Measurements from ENCODE around the gene TEAD2. TPM values are rescaled to one million over a fixed set of nuclear protein-coding genes. Genes with fewer than 3 reads are reported as not detected.

TEAD2 gene
- total RNA-seq, 1 donor from 2014 or later: 58.2 TPM

DNA sequence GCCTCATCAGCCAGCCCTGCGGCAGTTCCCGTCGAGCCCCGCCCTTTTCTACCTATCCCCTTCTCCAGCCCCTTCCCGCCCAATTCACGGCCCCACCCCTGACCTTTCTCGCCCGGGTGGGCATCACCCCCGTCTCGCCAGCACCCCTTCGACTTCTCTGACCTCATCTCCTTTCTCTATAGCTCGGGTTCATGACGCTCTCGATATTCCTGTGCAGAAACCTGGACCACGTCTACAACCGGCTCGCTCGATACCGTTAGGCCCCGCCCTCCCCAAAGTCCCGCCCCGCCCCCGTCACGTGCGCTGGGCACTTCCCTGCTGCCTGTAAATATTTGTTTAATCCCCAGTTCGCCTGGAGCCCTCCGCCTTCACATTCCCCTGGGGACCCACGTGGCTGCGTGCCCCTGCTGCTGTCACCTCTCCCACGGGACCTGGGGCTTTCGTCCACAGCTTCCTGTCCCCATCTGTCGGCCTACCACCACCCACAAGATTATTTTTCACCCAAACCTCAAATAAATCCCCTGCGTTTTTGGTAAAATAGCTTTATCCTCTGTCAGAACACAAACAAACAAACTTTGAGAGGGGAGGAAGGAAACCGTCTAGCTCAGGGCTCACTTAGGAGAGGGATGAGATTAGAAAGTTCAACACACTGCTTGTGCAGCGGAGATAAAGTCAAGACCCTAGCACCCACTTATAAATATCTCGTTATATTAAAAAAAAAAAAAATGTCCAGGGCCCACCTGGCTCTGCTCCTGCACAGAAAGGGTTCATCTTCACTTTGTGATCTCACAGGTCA, 21.9 kb downstream of the TEAD2 start:
- H3K27ac Mint-ChIP-seq (ENCODE audit: unreplicated experiment): no peak overlapping the region
- TF ChIP-seq, protein P1, sequence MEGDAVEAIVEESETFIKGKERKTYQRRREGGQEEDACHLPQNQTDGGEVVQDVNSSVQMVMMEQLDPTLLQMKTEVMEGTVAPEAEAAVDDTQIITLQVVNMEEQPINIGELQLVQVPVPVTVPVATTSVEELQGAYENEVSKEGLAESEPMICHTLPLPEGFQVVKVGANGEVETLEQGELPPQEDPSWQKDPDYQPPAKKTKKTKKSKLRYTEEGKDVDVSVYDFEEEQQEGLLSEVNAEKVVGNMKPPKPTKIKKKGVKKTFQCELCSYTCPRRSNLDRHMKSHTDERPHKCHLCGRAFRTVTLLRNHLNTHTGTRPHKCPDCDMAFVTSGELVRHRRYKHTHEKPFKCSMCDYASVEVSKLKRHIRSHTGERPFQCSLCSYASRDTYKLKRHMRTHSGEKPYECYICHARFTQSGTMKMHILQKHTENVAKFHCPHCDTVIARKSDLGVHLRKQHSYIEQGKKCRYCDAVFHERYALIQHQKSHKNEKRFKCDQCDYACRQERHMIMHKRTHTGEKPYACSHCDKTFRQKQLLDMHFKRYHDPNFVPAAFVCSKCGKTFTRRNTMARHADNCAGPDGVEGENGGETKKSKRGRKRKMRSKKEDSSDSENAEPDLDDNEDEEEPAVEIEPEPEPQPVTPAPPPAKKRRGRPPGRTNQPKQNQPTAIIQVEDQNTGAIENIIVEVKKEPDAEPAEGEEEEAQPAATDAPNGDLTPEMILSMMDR (IDR thresholded peaks at IDR 0.05; ENCODE audit: insufficient read depth, low read depth, low read length): no peak
- TF ChIP-seq EZH2 (IDR thresholded peaks at IDR 0.05; ENCODE audit: insufficient read depth, low read length): no peak
- H3K9ac ChIP-seq (ENCODE audit: low read length): no peak overlapping the region
- no peaks in the 10 kb centered on the region for H3K27me3 ChIP-seq (ENCODE audit: insufficient read depth, low read length)
- H3K27me3 Mint-ChIP-seq (ENCODE audit: low read depth, unreplicated experiment): peaks cover 5% of the 10 kb centered on the region
- DNase-seq (ENCODE audit: low read depth) (no peak), FAIRE-seq (no peak)
- H3K4me2 ChIP-seq (ENCODE audit: low read length): peak overlapping the region; percentile 75
- H3K4me1 ChIP-seq (ENCODE audit: insufficient read depth, low read length): peaks cover 6% of the 10 kb centered on the region
- peaks cover 4% of the 10 kb centered on the region for H3K4me1 Mint-ChIP-seq (ENCODE audit: low read depth, unreplicated experiment)
- no peak overlapping the region for H2AFZ ChIP-seq (ENCODE audit: low read depth, low read length)
- H3K9me3 ChIP-seq (ENCODE audit: insufficient read depth, low read depth, low read length): no peaks in the 10 kb centered on the region
- peaks cover 21% of the 10 kb centered on the region for H3K36me3 ChIP-seq (ENCODE audit: insufficient read depth, low read length)
- no peak overlapping the region for H3K4me3 Mint-ChIP-seq (ENCODE audit: unreplicated experiment)
- peaks cover 35% of the 10 kb centered on the region for H3K36me3 Mint-ChIP-seq (ENCODE audit: low read depth, unreplicated experiment)
- no peak overlapping the region for H3K27ac ChIP-seq (ENCODE audit: low read depth, low read length)
- peaks cover 60% of the 10 kb centered on the region for H4K20me1 ChIP-seq (ENCODE audit: insufficient read depth, low read length)
- peaks cover 3% of the 10 kb centered on the region for H3K9me3 Mint-ChIP-seq (ENCODE audit: unreplicated experiment)
- H3K4me3 ChIP-seq (ENCODE audit: insufficient read depth, low read depth, low read length): no peak overlapping the region
- no peaks in the 10 kb centered on the region for H3K79me2 ChIP-seq (ENCODE audit: insufficient read depth, low read length)

DNA sequence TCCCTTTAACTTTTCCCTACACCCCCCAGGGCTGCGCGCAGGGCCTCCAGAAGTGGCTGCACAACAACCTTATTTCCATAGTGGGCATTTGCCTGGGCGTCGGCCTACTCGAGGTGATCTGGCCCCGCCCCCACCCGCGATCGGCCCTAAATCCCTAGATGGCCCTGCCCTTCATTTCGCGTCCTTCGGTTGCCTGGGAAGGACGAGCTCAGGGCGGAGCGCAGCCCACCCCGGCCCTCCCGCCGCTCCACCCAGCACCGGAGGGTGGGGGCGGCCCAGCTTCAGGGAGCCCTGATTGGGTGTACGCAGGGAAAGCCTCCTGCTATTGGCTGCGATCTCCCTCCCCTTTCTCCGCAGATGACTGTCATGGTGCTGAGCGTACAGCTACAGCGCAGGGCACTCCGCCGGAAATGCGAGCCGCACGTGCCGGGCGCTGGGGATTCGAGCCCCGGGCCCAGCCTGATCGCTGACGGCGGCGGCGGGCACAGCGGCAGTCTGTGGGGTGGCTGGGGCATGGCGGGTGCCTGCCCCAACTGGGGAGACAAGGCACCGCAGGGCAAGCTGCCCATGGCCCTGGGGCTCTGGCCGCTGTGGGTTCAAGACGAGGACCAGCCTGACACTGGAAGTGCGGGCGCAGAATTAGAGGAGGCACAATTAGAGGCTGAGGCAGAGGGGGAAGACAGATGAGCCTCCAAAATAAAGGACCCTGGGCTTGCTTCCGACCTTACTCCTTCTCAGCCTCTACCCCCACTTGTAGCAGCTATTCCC, 22.7 kb downstream of the TEAD2 start:
- no peak overlapping the region for H3K9ac ChIP-seq (ENCODE audit: low read length)
- FAIRE-seq (no peak), DNase-seq (ENCODE audit: low read depth) (peak; percentile 84)
- H3K36me3 ChIP-seq (ENCODE audit: insufficient read depth, low read length): peaks cover 14% of the 10 kb centered on the region
- peaks cover 4% of the 10 kb centered on the region for H3K4me1 Mint-ChIP-seq (ENCODE audit: low read depth, unreplicated experiment)
- TF ChIP-seq EZH2 (IDR thresholded peaks at IDR 0.05; ENCODE audit: insufficient read depth, low read length): peak; percentile 31
- TF ChIP-seq, protein P1 (IDR thresholded peaks at IDR 0.05; ENCODE audit: insufficient read depth, low read depth, low read length): no peak
- H3K27ac Mint-ChIP-seq (ENCODE audit: unreplicated experiment): no peak overlapping the region
- H3K4me2 ChIP-seq (ENCODE audit: low read length): peak overlapping the region; percentile 75
- H4K20me1 ChIP-seq (ENCODE audit: insufficient read depth, low read length): peaks cover 53% of the 10 kb centered on the region
- H3K4me3 Mint-ChIP-seq (ENCODE audit: unreplicated experiment): no peak overlapping the region
- H3K4me3 ChIP-seq (ENCODE audit: insufficient read depth, low read depth, low read length): no peak overlapping the region
- peaks cover 6% of the 10 kb centered on the region for H3K4me1 ChIP-seq (ENCODE audit: insufficient read depth, low read length)
- H3K27me3 ChIP-seq (ENCODE audit: insufficient read depth, low read length): no peaks in the 10 kb centered on the region
- peak overlapping the region; percentile 34 for H2AFZ ChIP-seq (ENCODE audit: low read depth, low read length)
- H3K79me2 ChIP-seq (ENCODE audit: insufficient read depth, low read length): no peaks in the 10 kb centered on the region
- peaks cover 31% of the 10 kb centered on the region for H3K36me3 Mint-ChIP-seq (ENCODE audit: low read depth, unreplicated experiment)
- no peaks in the 10 kb centered on the region for H3K9me3 ChIP-seq (ENCODE audit: insufficient read depth, low read depth, low read length)
- peaks cover 3% of the 10 kb centered on the region for H3K9me3 Mint-ChIP-seq (ENCODE audit: unreplicated experiment)
- H3K27ac ChIP-seq (ENCODE audit: low read depth, low read length): no peak overlapping the region
- H3K27me3 Mint-ChIP-seq (ENCODE audit: low read depth, unreplicated experiment): peaks cover 5% of the 10 kb centered on the region
